ENCODE data around the gene PDPN. TPM values are rescaled to one million over a fixed set of nuclear protein-coding genes. Genes with fewer than 3 reads are reported as not detected.

PDPN gene
- total and polyA plus RNA-seq, 9 of the 15 experiments (the other 6 are each of a cell fraction or from before 2014, with no cell fraction given) = 0.11 TPM; not detected in 8

DNA sequence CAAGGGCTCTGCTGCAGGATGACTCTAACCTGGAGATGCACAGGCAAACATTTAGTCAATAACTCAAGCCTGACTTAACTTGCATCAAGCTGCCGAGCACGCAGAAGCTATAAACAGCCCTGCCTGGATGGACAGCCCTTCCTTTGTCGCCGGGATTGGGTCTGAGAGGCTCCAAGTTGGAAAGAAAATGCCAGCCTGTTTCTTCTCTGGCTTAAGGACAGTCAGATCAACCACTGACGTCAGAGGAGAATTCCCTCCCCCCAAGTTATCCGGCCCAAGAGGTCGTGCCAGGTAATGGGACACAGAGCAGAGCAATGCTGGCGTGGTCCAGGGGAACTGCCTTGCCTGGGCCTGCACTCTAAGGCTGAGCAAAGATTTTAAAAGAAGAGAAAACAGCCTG lies 42.8 kb upstream of the PDPN start:
- H3K4me2 ChIP-seq (ENCODE audit: insufficient read depth, low read length) = no peak overlapping the region
- H3K9ac ChIP-seq (ENCODE audit: insufficient read depth in 1 of 2, low read depth in 2 of 2, low read length in 2 of 2) = no peak overlapping the region
- CTCF ChIA-PET (ENCODE audit: low intra/inter-chr PET ratio) = no interaction called here
- 2% methylated on average over 8 of the region's 8 CpGs for WGBS (ENCODE audit: insufficient coverage, low coverage, missing lambda C conversion rate)
- in situ Hi-C loops (cut with MboI) (no loop called here), intact Hi-C loops (cut with micrococcal nuclease) (no loop called here)
- no peak overlapping the region for H3K4me3 ChIP-seq
- no peaks in the 10 kb centered on the region for H3K9me1 ChIP-seq (ENCODE audit: control insufficient read depth, insufficient read depth, low read length)
- H2AFZ ChIP-seq (ENCODE audit: low read depth, low read length) = no peak overlapping the region
- DNase-seq (ENCODE audit: extremely low read depth in 1 of 4, low spot score in 3 of 4) = no peak
- POLR2A ChIA-PET = no interaction called here
- ATAC-seq = no peak
- H3K9me3 ChIP-seq (replicated peaks; ENCODE audit: control insufficient read depth, insufficient read depth, low read depth, low read length) = no peaks in the 10 kb centered on the region
- H3K27ac ChIP-seq (ENCODE audit: extremely low read depth, low read depth, low read length) = no peak overlapping the region
- H3K27me3 ChIP-seq (ENCODE audit: control insufficient read depth in 2 of 2, insufficient read depth in 2 of 2, low read length in 2 of 2) = peaks cover 15 to 57% of the 10 kb centered on the region in 2 experiments; a peak in 3 of 5 replicates
- H3K4me1 ChIP-seq (replicated peaks in 1 of 2; ENCODE audit: control insufficient read depth in 2 of 2, insufficient read depth in 2 of 2, low read length in 2 of 2) = no peaks in the 10 kb centered on the region
- no peak for FAIRE-seq
- H3K79me2 ChIP-seq (ENCODE audit: control insufficient read depth, insufficient read depth, low read length) = no peaks in the 10 kb centered on the region
- BruUV-seq (replicated peaks) = no TSS peak
- no peak for TF ChIP-seq NFE2L1 (tag; IDR thresholded peaks at IDR 0.05; ENCODE audit: borderline replicate concordance, low read depth)
- no peak for TF ChIP-seq MTF1 (CRISPR knock-in tag; IDR thresholded peaks at IDR 0.05; ENCODE audit: borderline replicate concordance)
- no peak for TF ChIP-seq PTBP1 (IDR thresholded peaks at IDR 0.05; ENCODE audit: low read depth, low read length)
- no peak for TF ChIP-seq STAT5B (CRISPR knock-in tag; IDR thresholded peaks at IDR 0.05)
- TF ChIP-seq U2AF2 (optimal IDR thresholded peaks at IDR 0.05; ENCODE audit: low read depth, low read length) = no peak
- TF ChIP-seq RBM39 (optimal IDR thresholded peaks at IDR 0.05; ENCODE audit: low read depth, low read length) = no peak
- TF ChIP-seq TFE3 (CRISPR knock-in tag; IDR thresholded peaks at IDR 0.05) = no peak
- no peak for TF ChIP-seq BRCA1 (IDR thresholded peaks at IDR 0.05)
- TF ChIP-seq BRCA1 (CRISPR knock-in tag; IDR thresholded peaks at IDR 0.05) = no peak
- no peak for TF ChIP-seq MCM5 (IDR thresholded peaks at IDR 0.05; ENCODE audit: low read depth)
- TF ChIP-seq CEBPG (CRISPR knock-in tag; IDR thresholded peaks at IDR 0.05) = no peak
- no peak for TF ChIP-seq CEBPG (tag; conservative IDR thresholded peaks at IDR 0.05 in 1 of 2, IDR thresholded peaks at IDR 0.05 in 1 of 2)
- no peak for TF ChIP-seq CREB5 (CRISPR knock-in tag; IDR thresholded peaks at IDR 0.05)
- no peak for TF ChIP-seq ZNF445 (CRISPR knock-in tag; IDR thresholded peaks at IDR 0.05; ENCODE audit: low read depth)
- no peak for TF ChIP-seq TAL1 (IDR thresholded peaks at IDR 0.05)
- TF ChIP-seq XRCC5 (IDR thresholded peaks at IDR 0.05; ENCODE audit: low read depth, low read length) = no peak
- no peak for TF ChIP-seq HNRNPK (IDR thresholded peaks at IDR 0.05; ENCODE audit: low read depth, low read length, poor library complexity, severe bottlenecking)
- H4K20me1 ChIP-seq (replicated peaks; ENCODE audit: control insufficient read depth, insufficient read depth, low read length) = no peaks in the 10 kb centered on the region; the same call in 1 of the 2 replicates
- H3K36me3 ChIP-seq (ENCODE audit: control insufficient read depth, insufficient read depth, low read length) = no peaks in the 10 kb centered on the region

All from K562 (cell line).